Endodermal cell (in vitro differentiated cells): Measurements from ENCODE around the gene CALML3. TPM values are rescaled to one million over a fixed set of nuclear protein-coding genes. Genes with fewer than 3 reads are reported as not detected.

ENCODE experiments used
- DNase-seq: peaks from one replicate; pipeline ENCODE4 v3.0.0-alpha.2; 2017
- H3K27ac ChIP-seq: 2 replicates; pipeline ENCODE4 v1.5.1; 2013; ENCODE audit warnings: mild to moderate bottlenecking, low read depth, low read length, moderate library complexity
- H3K27me3 ChIP-seq: 2 replicates; pipeline ENCODE4 v1.6.1; 2013; ENCODE audit warnings: mild to moderate bottlenecking, low read length, moderate library complexity; ENCODE audit not compliant: insufficient read depth, control insufficient read depth, poor library complexity, severe bottlenecking
- H3K36me3 ChIP-seq: 2 replicates; pipeline ENCODE4 v1.7.0; 2013; ENCODE audit warnings: mild to moderate bottlenecking, low read length, moderate library complexity; ENCODE audit not compliant: control insufficient read depth, insufficient read depth
- H3K4me1 ChIP-seq: one replicate; pipeline ENCODE4 v1.7.0; 2013; ENCODE audit warnings: low read length; ENCODE audit not compliant: control insufficient read depth, insufficient read depth
- H3K4me3 ChIP-seq: 2 replicates; pipeline ENCODE4 v1.5.1; 2013; ENCODE audit warnings: mild to moderate bottlenecking, low read length, moderate library complexity
- H3K9ac ChIP-seq: 2 replicates; pipeline ENCODE4 v1.6.1; 2013; ENCODE audit warnings: mild to moderate bottlenecking, low read length, moderate library complexity; ENCODE audit not compliant: poor library complexity, severe bottlenecking; ENCODE audit errors: extremely low read depth
- H3K9me3 ChIP-seq: 2 replicates; pipeline ENCODE4 v1.6.1; 2013; ENCODE audit warnings: mild to moderate bottlenecking, low read length, moderate library complexity; ENCODE audit not compliant: control insufficient read depth
- H3K27ac Mint-ChIP-seq: 2 replicates; pipeline ENCODE4 v1.8.0; 2020; ENCODE audit warnings: mixed read lengths
- H3K27me3 Mint-ChIP-seq: 2 replicates; pipeline ENCODE4 v1.8.0; 2021; ENCODE audit warnings: mild to moderate bottlenecking, mixed read lengths; ENCODE audit not compliant: insufficient read depth
- H3K36me3 Mint-ChIP-seq: 2 replicates; pipeline ENCODE4 v1.8.0; 2020; ENCODE audit warnings: low read depth, mixed read lengths
- H3K4me1 Mint-ChIP-seq: 2 replicates; pipeline ENCODE4 v1.8.0; 2020; ENCODE audit warnings: mixed read lengths
- H3K4me3 Mint-ChIP-seq: 2 replicates; pipeline ENCODE4 v1.8.0; 2020; ENCODE audit warnings: mild to moderate bottlenecking, moderate library complexity, mixed read lengths
- H3K9me3 Mint-ChIP-seq: 2 replicates; pipeline ENCODE4 v1.8.0; 2020; ENCODE audit warnings: mild to moderate bottlenecking, mixed read lengths
- CTCF ChIP-seq: fragments of 200-600 bp; sonication (generic); conservative IDR thresholded peaks from 2 replicates; pipeline ENCODE4 v1.5.0; 2021; ENCODE audit warnings: antibody characterized with exemption, mild to moderate bottlenecking
- WGBS, 2 experiments: methylation state at CpG; one replicate each; pipeline versions ENCODE4 v1.1.5 to v1.1.7; 2013; ENCODE audit warnings: missing lambda C conversion rate in 2 of 2, mixed read lengths in 1 of 2; ENCODE audit not compliant: insufficient coverage in 1 of 2, insufficient read length in 1 of 2; 5-methylcytosine and 5-hydroxymethylcytosine counted together
- total RNA-seq, 2 donors: library from RNA; stranded (reverse); fragmentation: NEBNext Ultra II Directional in 1 of 2; extraction: Animal tissue kit (Norgen Biotek cat#: 25700) in 1 of 2; gene quantifications; 2 replicates in 1 of 2; 3 replicates in 1 of 2; pipeline ENCODE4 v1.2.1, GENCODE V29; 2021

The CALML3 gene
- total RNA-seq, 2 donors from 2014 or later: not detected

DNA sequence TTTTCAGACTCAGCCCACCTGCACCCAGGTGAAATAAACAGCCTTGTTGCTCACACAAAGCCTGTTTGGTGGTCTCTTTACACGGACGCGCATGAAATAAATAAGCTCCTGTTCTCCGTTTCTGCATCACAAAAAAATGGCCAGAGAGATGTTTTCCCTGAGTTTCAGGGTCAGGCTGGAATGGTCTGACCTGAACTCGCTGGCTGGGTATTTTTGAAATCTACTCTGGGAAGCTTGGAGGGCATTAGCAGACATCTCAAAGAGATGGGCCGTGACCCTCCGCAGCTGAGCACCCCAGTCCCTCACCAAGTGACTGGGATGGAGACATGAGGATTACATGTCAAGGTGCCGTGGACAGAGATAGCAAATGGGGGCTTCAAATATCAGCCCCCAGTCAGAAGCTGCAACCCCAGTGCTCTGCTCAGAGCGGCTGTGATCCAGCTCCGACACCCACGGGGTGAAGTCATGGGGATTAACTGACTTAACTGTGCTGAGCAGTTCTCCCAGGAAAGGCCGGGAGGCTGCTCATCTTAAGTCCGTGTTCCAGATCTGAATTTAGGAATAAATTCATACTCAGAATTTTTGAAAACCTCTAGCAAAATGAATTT is 47.7 kb upstream of the CALML3 start:
- Mint-ChIP-seq H3K9me3 (peaks cover 11% of the 10 kb centered on the region), H3K4me3 (no peak overlapping the region), H3K27ac (no peak overlapping the region), H3K4me1 (peaks cover 28% of the 10 kb centered on the region), H3K27me3 (no peaks in the 10 kb centered on the region), H3K36me3 (peaks cover 3% of the 10 kb centered on the region)
- WGBS, 2 experiments: 62 to 64% methylated on average over 12 to 13 of the region's 13 CpGs
- Histone ChIP-seq H3K9me3 (no peaks in the 10 kb centered on the region), H3K4me3 (no peak overlapping the region), H3K9ac (no peak overlapping the region), H3K4me1 (peaks cover 15% of the 10 kb centered on the region), H3K27ac (no peak overlapping the region), H3K27me3 (no peaks in the 10 kb centered on the region), H3K36me3 (no peaks in the 10 kb centered on the region)
- DNase-seq: peak; percentile 62
- TF ChIP-seq CTCF: no peak

DNA sequence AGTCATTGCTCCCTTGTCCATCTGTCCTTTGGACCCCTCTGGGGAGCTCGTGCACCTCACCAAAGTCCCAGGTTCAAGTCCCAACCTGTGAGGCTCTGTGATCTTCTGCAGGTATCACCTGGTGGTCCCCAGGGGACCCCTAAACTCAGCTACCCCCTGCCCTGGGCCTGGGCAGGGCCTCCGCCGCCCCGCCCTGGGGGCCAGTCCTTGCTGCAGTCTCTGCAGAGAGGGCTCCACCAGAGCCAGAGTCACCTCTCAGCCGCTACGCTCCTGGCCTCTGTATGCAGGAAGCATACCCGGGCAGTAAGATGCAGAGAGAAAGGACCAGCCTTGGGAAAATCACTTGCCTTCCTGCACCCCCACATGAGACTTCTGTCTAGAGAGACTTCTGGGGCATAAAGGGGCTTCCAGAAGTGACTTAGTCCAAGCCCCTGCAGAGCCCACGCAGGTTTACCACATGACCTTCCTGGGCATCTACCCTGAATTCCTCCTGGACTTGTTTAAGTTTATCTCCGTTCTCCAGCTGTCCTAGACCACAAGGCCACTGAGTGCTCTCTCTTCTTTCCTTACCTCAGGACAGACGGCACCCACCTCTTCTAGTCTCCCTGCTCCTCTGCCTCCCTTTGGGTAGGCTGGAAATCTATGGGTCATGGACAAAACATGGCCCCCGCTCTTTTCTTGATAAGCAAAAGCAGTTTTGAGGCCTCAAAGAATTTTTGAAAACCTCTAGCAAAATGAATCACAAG is 46.6 kb upstream of the CALML3 start:
- peak; percentile 41 for DNase-seq
- no peaks in the 10 kb centered on the region for H3K9me3 ChIP-seq
- Mint-ChIP-seq H3K9me3 (peaks cover 4% of the 10 kb centered on the region), H3K27me3 (no peaks in the 10 kb centered on the region), H3K27ac (peak overlapping the region; percentile 56), H3K4me3 (no peak overlapping the region), H3K36me3 (no peaks in the 10 kb centered on the region), H3K4me1 (peaks cover 25% of the 10 kb centered on the region)
- no peak for TF ChIP-seq CTCF
- H3K4me1 ChIP-seq: peaks cover 19% of the 10 kb centered on the region
- H3K27me3 ChIP-seq: no peaks in the 10 kb centered on the region
- WGBS, 2 experiments: 89 to 93% methylated on average over 9 to 11 of the region's 11 CpGs
- H3K9ac ChIP-seq: no peak overlapping the region
- no peak overlapping the region for H3K27ac ChIP-seq
- H3K36me3 ChIP-seq: no peaks in the 10 kb centered on the region
- H3K4me3 ChIP-seq: no peak overlapping the region

DNA sequence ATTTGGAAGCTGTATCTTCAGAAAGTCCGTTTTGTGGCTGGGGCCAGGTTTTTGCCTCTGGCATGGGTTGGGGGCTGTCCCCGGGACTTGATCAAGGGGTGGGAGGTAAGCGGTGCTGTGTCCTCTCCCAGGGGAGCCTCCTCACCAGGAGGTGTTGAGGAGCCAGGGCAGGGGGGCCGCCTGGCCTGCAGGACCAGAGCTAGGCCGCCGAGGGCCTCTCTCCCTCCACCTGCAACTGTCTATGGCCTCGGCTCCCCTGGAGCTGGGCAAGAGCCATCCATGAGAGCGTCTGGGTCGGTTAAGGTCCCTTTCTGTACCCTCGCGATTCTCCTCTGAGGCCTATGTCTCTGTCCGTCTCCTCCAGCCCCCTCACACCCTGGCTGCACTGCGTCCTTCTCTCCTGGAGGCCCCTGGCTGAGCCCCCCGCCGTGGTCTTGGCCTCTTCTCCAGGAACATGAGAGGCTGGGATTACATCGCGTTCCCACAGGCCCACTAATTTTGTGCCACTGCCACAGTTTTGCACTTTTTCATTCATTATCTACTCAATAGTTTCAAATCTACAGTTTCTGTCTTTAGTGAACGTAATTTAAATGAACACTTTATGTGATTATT is 46.0 kb upstream of the CALML3 start:
- peaks cover 22% of the 10 kb centered on the region for H3K4me1 Mint-ChIP-seq
- Histone ChIP-seq H3K36me3 (no peaks in the 10 kb centered on the region), H3K9ac (no peak overlapping the region), H3K4me1 (peaks cover 19% of the 10 kb centered on the region), H3K4me3 (no peak overlapping the region), H3K9me3 (no peaks in the 10 kb centered on the region), H3K27me3 (no peaks in the 10 kb centered on the region), H3K27ac (no peak overlapping the region)
- no peaks in the 10 kb centered on the region for H3K36me3 Mint-ChIP-seq
- H3K27me3 Mint-ChIP-seq: no peaks in the 10 kb centered on the region
- peaks cover 1% of the 10 kb centered on the region for H3K9me3 Mint-ChIP-seq
- 91 to 95% methylated on average over 8 to 18 of the region's 18 CpGs for WGBS, 2 experiments
- no peak overlapping the region for H3K27ac Mint-ChIP-seq
- DNase-seq: peak; percentile 41
- H3K4me3 Mint-ChIP-seq: no peak overlapping the region
- no peak for TF ChIP-seq CTCF
